Right cardiac atrium (tissue), 5 donors: ENCODE data around the gene RAMACL. TPM values are rescaled to one million over a fixed set of nuclear protein-coding genes. Genes with fewer than 3 reads are reported as not detected.

ENCODE experiments used
- ATAC-seq, 2 donors: fragments of 200-7000 bp; cut with Tn5 transposase; one replicate each; pipeline versions ENCODE4 v1.8.0 to v1.9.1; 2020; ENCODE audit warnings: moderate library complexity in 2 of 2, mild to moderate bottlenecking in 1 of 2
- DNase-seq, 3 donors: peaks; one replicate each; pipeline ENCODE4 v3.0.0-alpha.2; 2020
- H3K27ac ChIP-seq: one replicate; pipeline ENCODE4 v1.5.1; 2013; ENCODE audit warnings: mild to moderate bottlenecking, low read length, control low read depth, moderate library complexity
- H3K27me3 ChIP-seq: one replicate; pipeline ENCODE4 v1.6.1; 2013; ENCODE audit not compliant: control insufficient read depth, insufficient read depth
- H3K4me1 ChIP-seq: one replicate; pipeline ENCODE4 v1.6.1; 2013; ENCODE audit warnings: low read length; ENCODE audit not compliant: control insufficient read depth, insufficient read depth
- H3K4me3 ChIP-seq: one replicate; pipeline ENCODE4 v1.5.1; 2013; ENCODE audit warnings: low read length, control low read depth
- H3K9me3 ChIP-seq: one replicate; pipeline ENCODE4 v1.6.1; 2013; ENCODE audit warnings: low read length; ENCODE audit not compliant: control insufficient read depth
- WGBS: extraction: QIAGEN DNeasy Blood & Tissue Kit; methylation state at CpG from one replicate; pipeline ENCODE4 v1.1.7; 2013; 5-methylcytosine and 5-hydroxymethylcytosine counted together
- intact Hi-C, 4 donors: fragments of 100-400 bp; cut with DNase I; formaldehyde crosslinking; loops; one replicate each; pipeline versions ENCODE4 v1.11.0 to v1.14.0; 2022 to 2023
- polyA plus RNA-seq: library from polyadenylated mRNA; stranded (reverse); fragments of 200-250 nt; gene quantifications from one replicate; pipeline ENCODE4 v1.2.3, GENCODE V29; 2013
- total RNA-seq, 4 donors: library from RNA; stranded (reverse); fragmentation: NEBNext Ultra II Directional; extraction: Animal tissue kit (Norgen Biotek cat#: 25700); gene quantifications; one replicate each; pipeline ENCODE4 v1.2.1, GENCODE V29; 2021
- donor health status: healthy with polysubstance abuse.
- donor health status: DM: no; HTN: yes; CAD: no.
- donor health status: DM: no; HTN: no; CAD: no.
- donor health status: DM: no; HTN: yes; CAD: no; lungs with severe emphysema.
- donor health status: DM: yes; HTN: yes; CAD: no.

Gene RAMACL
- total and polyA plus RNA-seq, 5 donors, result 0.31 to 1.0 (median 0.47) TPM

DNA sequence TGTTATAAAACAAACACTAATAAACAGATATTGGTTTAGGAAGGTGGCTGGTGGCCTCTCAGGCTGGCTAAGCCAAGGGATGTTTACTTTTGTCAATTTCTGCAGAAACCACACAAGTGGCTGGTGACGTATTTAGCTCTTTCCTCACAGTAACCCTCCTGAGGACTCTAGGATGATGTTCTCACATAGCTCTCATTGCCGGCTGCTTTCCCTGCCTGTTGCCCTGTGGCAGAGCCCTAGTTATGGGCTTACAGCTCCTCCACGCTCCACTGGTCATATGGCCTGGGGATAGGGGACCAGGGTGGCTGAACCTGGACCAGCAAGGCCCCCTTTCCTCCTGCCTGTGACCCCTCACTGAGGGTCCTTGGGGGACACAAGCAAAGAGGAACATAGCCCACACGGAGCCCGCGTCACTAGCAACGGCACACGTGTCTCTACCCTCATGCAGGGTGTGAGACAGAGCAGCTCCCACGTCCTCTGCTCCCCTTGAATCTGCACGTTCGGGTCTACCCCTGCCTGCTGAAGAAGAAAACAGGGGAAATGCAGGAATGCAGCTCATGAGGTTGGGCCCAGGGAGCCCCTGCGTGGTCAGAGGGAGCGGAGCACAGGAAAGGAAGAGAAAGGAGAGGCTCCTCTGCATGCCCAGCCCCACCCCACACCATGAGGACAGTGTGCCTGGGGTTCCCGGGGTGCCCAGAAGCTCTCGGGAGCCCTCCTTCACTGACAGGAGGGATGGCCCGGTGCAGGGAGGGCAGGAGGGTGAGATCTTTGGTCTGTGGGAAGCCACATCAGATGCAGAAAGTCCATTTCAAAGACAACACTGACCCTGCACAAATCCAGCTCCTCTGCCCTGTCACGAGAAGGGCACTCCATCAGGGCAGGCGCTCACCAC lies 13.9 kb downstream of the RAMACL start:
- Histone ChIP-seq H3K27me3 (no peaks in the 10 kb centered on the region), H3K4me1 (peaks cover 3% of the 10 kb centered on the region), H3K27ac (no peak overlapping the region), H3K4me3 (no peak overlapping the region), H3K9me3 (no peaks in the 10 kb centered on the region)
- no peak for DNase-seq
- peak; percentile 38 to 53 for ATAC-seq
- 71% methylated on average over 18 of the region's 18 CpGs for WGBS
- intact Hi-C loops, result no loop called here

DNA sequence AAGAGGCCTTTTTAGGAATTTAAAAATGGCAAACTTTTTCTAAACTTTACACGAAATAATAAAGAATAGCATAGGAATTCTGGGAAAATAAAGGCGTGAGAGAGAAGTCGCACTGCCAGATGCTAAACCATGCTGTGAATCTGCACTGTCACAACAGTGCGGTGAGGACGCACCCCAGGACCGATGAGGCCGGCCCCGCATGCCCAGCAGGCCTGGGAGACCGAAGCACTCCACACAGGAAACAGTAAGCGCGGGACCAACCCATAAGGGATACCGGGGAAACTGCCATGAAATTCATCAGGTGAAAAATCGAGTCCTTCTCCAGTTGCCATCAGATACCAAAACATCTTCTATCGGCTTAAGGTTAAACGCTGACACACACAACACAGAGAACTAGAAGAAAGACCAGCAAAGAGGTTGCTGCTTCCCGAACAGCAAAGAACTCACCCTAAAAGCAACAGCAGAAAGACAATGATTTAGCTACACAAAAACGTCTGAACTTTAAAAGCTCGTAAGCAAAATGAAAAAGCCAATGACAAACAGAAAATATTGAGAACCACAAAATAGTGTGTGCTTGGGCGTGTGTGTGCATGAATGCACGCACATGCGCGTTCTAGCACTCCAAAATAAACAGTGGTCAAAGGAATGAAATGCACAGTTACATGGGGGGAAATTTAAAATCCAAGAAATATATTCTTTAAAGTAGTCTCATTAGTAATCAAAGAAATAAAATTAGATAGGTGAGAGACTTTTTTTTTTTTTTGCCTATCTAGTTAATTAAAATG lies 15.4 kb downstream of the RAMACL start:
- 89% methylated on average over 22 of the region's 22 CpGs for WGBS
- DNase-seq, result no peak
- Histone ChIP-seq H3K4me3 (no peak overlapping the region), H3K27ac (no peak overlapping the region), H3K27me3 (no peaks in the 10 kb centered on the region), H3K4me1 (peaks cover 3% of the 10 kb centered on the region), H3K9me3 (no peaks in the 10 kb centered on the region)
- intact Hi-C loops, result no loop called here
- ATAC-seq, result no peak

DNA sequence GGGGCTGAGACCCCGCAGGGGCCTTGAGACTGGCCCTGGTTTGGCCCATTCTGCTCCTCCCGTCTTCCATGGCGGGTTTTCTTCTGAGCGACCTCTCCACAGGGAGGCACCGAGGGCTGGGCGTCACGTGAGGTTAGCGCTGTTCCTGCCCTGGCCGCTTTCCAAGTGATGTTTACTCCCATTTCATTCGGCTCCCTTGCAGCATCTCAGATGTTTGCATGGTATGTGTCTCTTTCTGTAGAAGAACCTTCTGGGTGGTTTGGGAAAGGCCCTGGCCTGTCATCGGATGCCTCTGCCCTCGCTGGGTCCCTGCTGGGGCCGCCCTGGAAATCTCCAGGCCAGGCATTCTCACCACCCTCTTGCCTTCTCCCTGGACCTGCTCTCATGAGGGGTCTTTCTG lies 17.3 kb downstream of the RAMACL start:
- Histone ChIP-seq H3K27ac (no peak overlapping the region), H3K27me3 (no peaks in the 10 kb centered on the region), H3K4me1 (peaks cover 3% of the 10 kb centered on the region), H3K9me3 (no peaks in the 10 kb centered on the region), H3K4me3 (no peak overlapping the region)
- DNase-seq, result no peak
- intact Hi-C loops, result no loop called here
- ATAC-seq, result no peak
- WGBS, result 96% methylated on average over 13 of the region's 13 CpGs

DNA sequence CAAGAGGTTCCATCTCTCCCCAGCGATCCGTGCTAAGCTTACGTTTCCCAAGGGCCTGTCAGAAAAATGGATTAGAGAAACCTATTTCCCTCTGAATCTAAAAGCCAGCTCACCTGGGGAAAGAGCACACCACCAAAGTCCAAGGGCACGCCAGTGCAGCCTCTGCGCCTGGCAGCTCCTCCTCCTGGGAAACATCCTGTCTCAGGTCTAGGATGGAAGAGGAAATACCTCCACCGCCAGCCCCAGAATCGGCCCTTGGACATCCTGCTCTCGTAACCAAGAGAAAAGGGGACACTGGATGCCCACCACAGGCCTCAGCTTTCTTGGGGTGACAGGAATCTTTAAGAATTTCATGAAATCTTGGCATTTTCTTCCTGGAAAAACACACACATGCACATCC lies 18.7 kb downstream of the RAMACL start:
- Histone ChIP-seq H3K27ac (no peak overlapping the region), H3K4me1 (peaks cover 3% of the 10 kb centered on the region)
- WGBS, result 89% methylated on average over 8 of the region's 8 CpGs

DNA sequence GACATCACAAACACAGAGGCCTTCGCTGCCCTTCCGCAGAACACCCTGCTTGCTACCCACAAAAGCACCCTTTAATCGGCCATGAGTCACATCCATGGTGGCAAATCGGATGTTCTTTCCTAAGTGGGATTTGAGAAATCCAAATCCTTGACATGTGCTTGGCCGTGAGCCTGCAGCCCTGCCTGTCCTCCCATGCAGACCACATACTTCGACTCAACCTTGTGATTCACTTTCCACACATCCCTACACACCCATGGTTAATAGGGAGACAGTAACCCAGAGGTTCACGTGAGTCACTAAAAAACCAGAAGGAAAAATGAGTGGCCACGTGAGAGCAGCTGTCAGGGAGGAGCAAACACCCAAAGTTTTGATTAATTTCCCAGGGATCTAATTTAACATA lies 19.4 kb downstream of the RAMACL start:
- Histone ChIP-seq H3K4me3 (no peak overlapping the region), H3K27me3 (no peaks in the 10 kb centered on the region), H3K4me1 (no peaks in the 10 kb centered on the region), H3K27ac (no peak overlapping the region), H3K9me3 (no peaks in the 10 kb centered on the region)
- intact Hi-C loops, result no loop called here
- DNase-seq (no peak), ATAC-seq (peak in 1 of 2 donors; percentile 32)
- WGBS, result 82% methylated on average over 8 of the region's 8 CpGs

More for the DNA sequence above, 18.7 kb downstream of the RAMACL start:
- H3K27me3 ChIP-seq, result no peaks in the 10 kb centered on the region
- ATAC-seq (no peak), DNase-seq (no peak)
- intact Hi-C loops, result no loop called here
- H3K4me3 ChIP-seq, result no peak overlapping the region
- no peaks in the 10 kb centered on the region for H3K9me3 ChIP-seq

DNA sequence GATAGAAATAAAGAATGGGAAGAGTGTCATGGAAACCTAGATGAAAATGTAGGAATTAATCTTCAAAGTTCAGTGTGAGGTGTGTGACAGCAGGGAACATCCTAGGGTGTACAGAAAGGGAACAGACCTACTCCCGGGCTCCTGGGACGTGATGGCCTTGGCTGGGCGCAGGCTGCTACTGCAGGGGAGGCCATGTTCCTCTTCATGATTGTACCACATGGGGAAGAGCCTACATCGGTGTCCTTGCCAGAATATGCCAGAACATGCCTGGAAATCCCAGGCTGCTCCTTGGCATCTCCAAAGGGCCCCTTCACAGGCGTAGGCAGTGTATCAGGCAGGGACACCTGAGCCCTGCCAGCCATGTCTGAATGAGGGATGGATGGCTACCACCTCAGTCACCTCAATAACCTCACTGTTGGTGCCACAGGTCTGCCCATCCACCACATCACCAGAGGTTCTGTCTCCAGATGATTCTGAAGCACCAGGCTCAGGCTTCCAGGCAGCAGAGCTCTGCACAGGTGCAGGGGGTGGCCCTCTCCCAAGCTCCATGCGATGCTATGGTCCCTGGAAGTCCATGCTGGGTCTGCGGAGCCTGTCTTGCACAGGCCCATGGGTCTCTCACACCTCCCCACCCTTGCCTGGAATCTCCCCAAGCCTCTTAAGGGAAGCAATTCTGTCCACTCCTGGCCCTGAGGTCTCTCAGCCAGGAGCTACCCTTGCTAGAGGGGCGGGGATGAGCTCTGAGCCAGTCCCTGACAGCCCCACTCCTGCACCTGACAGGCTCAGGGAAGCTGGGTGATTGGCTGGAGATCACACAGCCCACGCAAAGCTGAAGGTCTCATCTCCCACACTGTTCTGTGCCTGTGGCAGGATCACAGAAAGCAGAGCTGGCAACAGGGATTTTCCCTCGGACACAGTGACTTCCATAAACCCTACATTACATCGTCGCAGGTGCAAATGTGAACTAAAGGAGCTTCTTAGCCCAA lies 20.2 kb downstream of the RAMACL start:
- Histone ChIP-seq H3K4me3 (no peak overlapping the region), H3K4me1 (no peaks in the 10 kb centered on the region), H3K27me3 (no peaks in the 10 kb centered on the region), H3K27ac (no peak overlapping the region), H3K9me3 (no peaks in the 10 kb centered on the region)
- ATAC-seq (no peak), DNase-seq (no peak)
- intact Hi-C loops, result no loop called here
- WGBS, result 91% methylated on average over 12 of the region's 12 CpGs

DNA sequence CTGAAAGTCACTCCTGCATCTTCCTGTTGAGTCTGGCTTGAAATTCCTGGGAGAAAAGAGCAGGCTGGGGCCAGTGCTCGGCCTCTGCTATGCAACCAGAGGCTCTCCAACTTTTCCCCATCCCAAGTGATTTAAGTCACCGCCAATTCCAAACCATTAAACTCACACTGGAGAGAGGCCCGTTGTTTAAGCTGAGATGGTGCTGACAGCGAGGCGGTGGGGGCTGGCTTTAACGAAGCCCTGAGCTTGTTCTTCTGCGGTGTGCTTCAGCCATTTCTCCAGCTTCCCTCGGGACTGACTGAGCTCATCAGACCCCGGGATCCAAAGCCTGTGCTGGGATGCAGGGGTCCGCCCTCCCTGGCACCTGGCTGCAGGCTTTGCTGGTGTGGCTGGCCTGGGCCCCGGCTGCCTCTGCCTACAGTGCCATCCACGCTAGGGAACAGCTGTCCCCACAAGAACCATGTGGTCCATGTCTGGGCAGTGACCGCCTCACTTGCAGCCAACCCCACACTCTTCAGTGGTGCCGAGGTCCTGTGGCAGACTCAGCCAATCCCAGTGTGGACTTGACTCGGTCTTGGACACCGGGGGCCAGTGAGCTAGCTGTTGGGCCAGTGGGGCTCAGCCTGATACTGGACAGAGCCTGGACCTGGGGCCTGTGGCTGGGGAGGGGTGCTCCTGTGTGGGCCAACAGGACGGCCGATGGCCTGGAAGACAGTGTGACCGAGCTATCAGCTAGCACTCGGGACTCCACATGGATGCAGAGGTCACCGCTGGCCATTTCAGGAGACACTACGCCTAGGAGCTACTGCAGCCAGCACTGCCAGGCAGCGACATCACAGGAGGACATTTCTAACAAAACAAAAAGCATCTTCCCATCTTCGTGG lies 21.2 kb downstream of the RAMACL start:
- no peak overlapping the region for H3K4me3 ChIP-seq
- no peak overlapping the region for H3K27ac ChIP-seq
- no peaks in the 10 kb centered on the region for H3K9me3 ChIP-seq
- intact Hi-C loops, result no loop called here
- no peaks in the 10 kb centered on the region for H3K27me3 ChIP-seq
- H3K4me1 ChIP-seq, result no peaks in the 10 kb centered on the region
- 67% methylated on average over 24 of the region's 24 CpGs for WGBS
- peak; percentile 71 to 75 for ATAC-seq
- DNase-seq, result peak; percentile 60 to 84 (median 80)

DNA sequence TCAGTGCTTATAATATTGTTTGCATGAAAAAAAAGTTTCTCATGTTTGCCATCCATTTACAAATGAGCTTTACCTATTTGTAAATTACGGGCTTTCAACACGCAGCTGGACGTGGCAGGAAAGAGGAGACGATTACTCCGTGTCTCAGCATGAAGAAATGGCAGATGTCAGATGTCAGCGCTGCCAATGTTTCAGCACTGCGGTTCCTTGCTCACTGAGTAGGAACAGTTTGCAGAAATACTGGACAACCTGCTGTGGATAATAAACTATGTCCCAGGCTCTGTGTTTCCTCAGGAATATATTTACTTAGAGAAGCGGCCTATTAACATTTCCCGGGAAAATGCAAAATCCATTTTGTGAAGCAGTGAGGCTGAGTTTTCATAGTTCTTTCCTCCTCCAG lies 22.7 kb downstream of the RAMACL start:
- ATAC-seq (no peak), DNase-seq (no peak)
- intact Hi-C loops, result no loop called here
- Histone ChIP-seq H3K27me3 (no peaks in the 10 kb centered on the region), H3K9me3 (no peaks in the 10 kb centered on the region), H3K4me3 (no peak overlapping the region), H3K4me1 (no peaks in the 10 kb centered on the region), H3K27ac (no peak overlapping the region)
- 62% methylated on average over 9 of the region's 9 CpGs for WGBS

DNA sequence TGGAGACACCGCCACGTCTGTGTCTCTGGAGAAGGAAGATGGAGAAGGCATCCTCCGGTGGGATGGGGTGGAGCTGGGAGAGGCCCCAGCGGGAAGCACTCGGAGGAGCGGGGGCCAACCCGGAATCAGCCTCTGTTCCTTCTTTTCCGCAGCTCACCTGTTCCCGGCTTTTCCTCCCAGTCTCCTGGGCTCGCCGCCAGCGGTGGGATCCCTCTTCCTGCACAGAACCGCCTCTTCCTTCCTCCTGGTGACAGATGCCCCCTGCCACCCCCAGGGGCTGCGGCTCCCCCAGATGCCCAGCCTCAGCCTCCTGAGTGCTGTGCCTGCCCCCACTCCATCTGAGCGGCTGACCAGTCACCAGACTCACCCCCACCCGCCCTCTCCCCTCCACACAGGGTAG lies 23.3 kb downstream of the RAMACL start:
- Histone ChIP-seq H3K4me3 (no peak overlapping the region), H3K4me1 (no peaks in the 10 kb centered on the region), H3K27me3 (no peaks in the 10 kb centered on the region), H3K9me3 (no peaks in the 10 kb centered on the region), H3K27ac (no peak overlapping the region)
- intact Hi-C loops, result no loop called here
- peak in 1 of 3 donors; percentile 54 for DNase-seq
- 72% methylated on average over 16 of the region's 16 CpGs for WGBS
- ATAC-seq, result no peak

DNA sequence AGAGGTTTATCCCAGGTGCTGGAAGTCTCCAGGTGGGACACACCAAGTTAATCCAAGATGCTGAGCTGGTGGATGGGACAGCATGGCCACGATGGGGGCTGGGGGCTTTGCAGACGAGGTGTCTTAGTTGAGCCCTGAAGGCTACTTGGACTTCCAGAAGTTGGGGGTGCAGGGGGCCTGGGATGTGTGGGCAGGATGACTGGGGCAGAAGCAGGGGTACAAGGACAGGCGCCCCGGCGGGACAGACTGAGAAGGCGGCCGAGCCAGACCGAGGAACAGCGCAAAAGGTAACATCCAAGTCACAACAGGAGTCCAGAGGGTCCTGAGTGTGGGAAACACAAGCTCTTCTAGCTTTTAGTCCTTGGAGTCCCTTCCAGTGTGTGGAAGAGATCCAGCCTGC lies 23.8 kb downstream of the RAMACL start:
- 98% methylated on average over 9 of the region's 9 CpGs for WGBS
- Histone ChIP-seq H3K27me3 (no peaks in the 10 kb centered on the region), H3K4me3 (no peak overlapping the region), H3K4me1 (no peaks in the 10 kb centered on the region), H3K27ac (no peak overlapping the region), H3K9me3 (no peaks in the 10 kb centered on the region)
- DNase-seq, result no peak
- intact Hi-C loops, result no loop called here
- ATAC-seq, result no peak
